Mammary epithelial cell (primary cell): Measurements from ENCODE around the gene TBC1D16.

Experiments used
- CTCF ChIP-seq, 2 donors: IDR thresholded peaks in 1 of 2; conservative IDR thresholded peaks in 1 of 2; 2 replicates each; pipeline ENCODE4 v1.5.1; 2011 to 2012; ENCODE audit warnings: inconsistent platforms in 2 of 2, low read length in 2 of 2, mild to moderate bottlenecking in 2 of 2, control low read depth in 1 of 2, low read depth in 1 of 2; ENCODE audit not compliant: insufficient read depth in 1 of 2; ENCODE audit errors: extremely low read depth in 1 of 2
- EZH2 ChIP-seq: IDR thresholded peaks from 2 replicates; pipeline ENCODE4 v1.6.1; 2012; ENCODE audit warnings: low read length, inconsistent platforms, borderline replicate concordance

- TF ChIP-seq EZH2 (no peak), CTCF (conservative IDR thresholded peaks at IDR 0.05 in 1 of 2, IDR thresholded peaks at IDR 0.05 in 1 of 2; ENCODE audit: extremely low read depth in 1 of 2, insufficient read depth in 1 of 2, low read depth in 1 of 2, low read length in 2 of 2) (no peak)
Measured at GRCh38 chr17:79887451-79887991, 148.2 kb downstream of the TBC1D16 start.
